ENCODE results near the gene CHD1. TPM values are rescaled to one million over a fixed set of nuclear protein-coding genes. Genes with fewer than 3 reads are reported as not detected.

Gene CHD1
- total RNA-seq, 2 donors from 2014 or later = 58.1 to 60.2 TPM

DNA sequence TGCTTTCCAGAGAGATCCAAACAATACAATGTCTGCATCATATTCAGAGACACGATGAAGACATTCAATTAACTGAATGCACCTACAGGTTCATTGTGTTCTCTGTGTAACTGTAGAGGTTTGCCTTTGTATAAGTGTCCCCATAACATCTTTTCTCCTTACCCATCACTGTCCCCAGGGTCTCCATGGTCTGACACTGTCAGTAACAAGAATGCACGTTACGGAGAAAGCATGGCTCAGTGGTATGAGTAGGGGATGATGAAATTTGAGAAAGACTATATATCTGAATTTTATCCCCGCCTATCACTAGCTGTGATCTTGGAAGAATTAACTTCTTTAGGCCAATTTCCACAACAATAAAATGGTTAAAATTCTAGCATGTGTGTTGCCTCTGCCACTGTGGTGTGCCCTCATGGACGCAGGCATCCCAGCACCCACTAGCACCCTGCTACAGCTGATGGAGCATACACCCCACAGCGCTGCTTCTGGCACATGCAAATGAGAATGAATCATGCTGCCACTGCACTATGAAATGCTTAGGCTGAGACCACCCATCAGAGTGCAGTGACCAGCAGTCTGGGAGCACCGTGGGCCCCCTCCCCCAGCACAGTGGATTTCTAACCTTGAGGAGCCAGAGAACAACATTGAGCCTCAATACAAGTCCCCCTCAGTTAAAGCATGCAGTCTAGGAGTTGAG lies 101.1 kb downstream of the CHD1 start:
- H3K27ac Mint-ChIP-seq = no peak overlapping the region
- no peak for ATAC-seq (replicated peaks)
- no peaks in the 10 kb centered on the region for H3K27me3 Mint-ChIP-seq
- H3K4me1 Mint-ChIP-seq = no peaks in the 10 kb centered on the region
- no peaks in the 10 kb centered on the region for H3K9me3 Mint-ChIP-seq
- H3K36me3 Mint-ChIP-seq (ENCODE audit: low read depth) = no peaks in the 10 kb centered on the region
- H3K4me3 Mint-ChIP-seq = no peak overlapping the region

DNA sequence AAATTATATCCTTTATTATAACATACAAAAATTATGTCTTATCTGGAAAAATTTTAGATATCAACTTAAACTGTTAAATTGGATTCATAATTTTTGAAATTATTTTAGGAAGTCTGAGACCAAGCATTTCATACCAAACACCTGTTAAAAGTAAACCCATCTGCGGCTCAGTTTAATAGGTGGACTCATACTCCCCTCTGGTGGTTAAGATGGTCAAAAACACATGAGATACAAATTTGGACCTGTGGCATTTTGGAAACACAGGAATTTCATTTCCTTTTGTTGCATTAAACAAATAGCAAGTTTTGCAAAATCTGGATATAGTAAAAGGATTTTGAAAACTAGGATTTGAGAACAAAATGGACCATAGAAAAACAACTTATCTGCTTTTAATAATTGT lies 101.6 kb downstream of the CHD1 start:
- H3K4me3 Mint-ChIP-seq = no peak overlapping the region
- no peaks in the 10 kb centered on the region for H3K4me1 Mint-ChIP-seq
- no peaks in the 10 kb centered on the region for H3K27me3 Mint-ChIP-seq
- no peak for ATAC-seq (replicated peaks)
- H3K36me3 Mint-ChIP-seq (ENCODE audit: low read depth) = no peaks in the 10 kb centered on the region
- no peak overlapping the region for H3K27ac Mint-ChIP-seq
- no peaks in the 10 kb centered on the region for H3K9me3 Mint-ChIP-seq

DNA sequence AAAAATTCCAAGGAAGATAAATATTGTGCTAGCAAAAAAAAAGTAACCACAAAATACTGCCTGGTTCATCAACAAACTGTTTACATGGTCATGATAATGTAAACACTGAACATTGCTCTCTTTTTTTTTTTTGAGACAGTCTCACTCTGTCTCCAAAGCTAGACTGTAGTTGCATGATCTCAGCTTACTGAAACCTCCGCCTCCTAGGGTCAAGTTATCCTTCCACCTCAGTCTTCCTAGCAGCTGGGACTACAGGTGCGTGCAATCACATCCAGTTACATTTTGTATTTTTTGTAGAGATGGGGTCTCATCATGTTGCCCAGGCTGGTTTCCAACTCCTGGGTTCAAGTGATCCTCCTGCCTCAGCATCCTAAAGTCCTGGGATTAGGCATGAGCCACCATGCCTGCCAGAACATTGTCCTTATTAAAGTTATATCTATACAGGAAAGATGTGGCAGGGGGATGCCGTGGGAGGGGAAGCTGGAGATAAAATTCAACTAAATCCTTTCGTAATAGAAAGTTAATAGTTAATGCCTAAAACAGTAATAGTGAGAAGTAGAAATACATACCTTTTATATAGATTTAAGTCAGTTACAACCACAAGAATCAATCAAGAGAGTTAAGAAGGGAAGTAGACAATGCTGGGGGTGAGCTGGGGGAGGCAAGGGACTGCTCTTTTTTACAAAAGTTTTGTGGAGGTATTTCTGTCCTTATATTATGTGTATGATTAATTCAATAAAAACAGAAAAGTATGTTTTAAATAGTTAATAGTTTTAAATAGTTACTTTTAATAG lies 103.0 kb downstream of the CHD1 start:
- H3K27me3 Mint-ChIP-seq = no peaks in the 10 kb centered on the region
- H3K9me3 Mint-ChIP-seq = peaks cover 5% of the 10 kb centered on the region
- no peaks in the 10 kb centered on the region for H3K4me1 Mint-ChIP-seq
- ATAC-seq (replicated peaks) = no peak
- H3K4me3 Mint-ChIP-seq = no peak overlapping the region
- no peak overlapping the region for H3K27ac Mint-ChIP-seq
- peaks cover 6% of the 10 kb centered on the region for H3K36me3 Mint-ChIP-seq (ENCODE audit: low read depth)

DNA sequence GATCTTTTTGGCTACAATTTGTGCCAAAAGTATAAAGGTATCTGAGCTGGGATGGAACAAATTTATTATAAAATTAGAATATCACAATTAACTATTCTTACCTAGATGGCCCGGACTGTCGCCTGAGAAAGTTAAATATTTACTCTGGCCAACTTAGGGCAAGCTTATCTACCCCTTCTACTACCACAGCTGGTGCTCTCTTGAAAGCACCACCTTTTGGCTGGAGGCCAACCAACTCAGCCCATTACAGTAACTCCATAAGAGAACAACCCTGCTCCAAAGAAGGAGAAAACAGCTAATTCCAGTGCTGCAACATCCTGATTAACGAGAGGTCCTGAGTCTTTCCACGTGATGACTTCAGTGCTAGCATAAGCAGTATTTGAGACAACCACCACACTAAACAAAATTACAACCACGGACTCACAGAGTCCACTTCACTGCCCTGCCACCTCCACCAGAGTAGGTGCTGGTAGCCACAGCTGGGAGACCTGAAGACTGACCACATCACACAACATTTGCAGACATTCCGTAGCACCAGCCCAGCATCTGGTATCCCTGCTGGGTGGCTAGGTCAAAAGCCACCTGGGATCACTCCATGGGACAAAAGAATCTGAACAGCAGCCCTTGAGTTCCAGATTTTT lies 112.1 kb downstream of the CHD1 start:
- peaks cover 9% of the 10 kb centered on the region for H3K9me3 Mint-ChIP-seq
- no peak overlapping the region for H3K27ac Mint-ChIP-seq
- H3K27me3 Mint-ChIP-seq = no peaks in the 10 kb centered on the region
- H3K4me1 Mint-ChIP-seq = no peaks in the 10 kb centered on the region
- peaks cover 6% of the 10 kb centered on the region for H3K36me3 Mint-ChIP-seq (ENCODE audit: low read depth)
- ATAC-seq (replicated peaks) = no peak
- no peak overlapping the region for H3K4me3 Mint-ChIP-seq

DNA sequence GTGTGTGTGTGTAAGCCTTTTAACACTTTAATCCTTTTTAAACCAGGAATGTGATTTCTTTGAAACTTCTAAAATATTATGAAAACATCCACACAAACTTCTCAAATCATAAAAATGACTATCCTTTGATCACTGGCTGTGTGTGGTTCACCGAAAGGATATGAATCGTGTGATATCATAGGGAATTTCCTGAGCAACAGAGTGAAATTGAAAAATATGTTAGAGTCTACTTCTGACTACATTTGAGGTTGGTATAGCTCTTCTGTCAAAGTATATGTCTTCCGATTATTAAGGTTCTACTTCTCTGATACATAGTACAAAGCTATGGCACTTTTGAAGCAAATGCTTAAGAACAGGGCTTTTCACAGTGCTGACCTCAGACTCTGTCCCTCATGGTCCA lies 115.1 kb downstream of the CHD1 start:
- no peak overlapping the region for H3K27ac Mint-ChIP-seq
- H3K4me1 Mint-ChIP-seq = no peaks in the 10 kb centered on the region
- H3K36me3 Mint-ChIP-seq (ENCODE audit: low read depth) = no peaks in the 10 kb centered on the region
- no peaks in the 10 kb centered on the region for H3K9me3 Mint-ChIP-seq
- no peaks in the 10 kb centered on the region for H3K27me3 Mint-ChIP-seq
- H3K4me3 Mint-ChIP-seq = no peak overlapping the region
- ATAC-seq (replicated peaks) = peak; percentile 91

DNA sequence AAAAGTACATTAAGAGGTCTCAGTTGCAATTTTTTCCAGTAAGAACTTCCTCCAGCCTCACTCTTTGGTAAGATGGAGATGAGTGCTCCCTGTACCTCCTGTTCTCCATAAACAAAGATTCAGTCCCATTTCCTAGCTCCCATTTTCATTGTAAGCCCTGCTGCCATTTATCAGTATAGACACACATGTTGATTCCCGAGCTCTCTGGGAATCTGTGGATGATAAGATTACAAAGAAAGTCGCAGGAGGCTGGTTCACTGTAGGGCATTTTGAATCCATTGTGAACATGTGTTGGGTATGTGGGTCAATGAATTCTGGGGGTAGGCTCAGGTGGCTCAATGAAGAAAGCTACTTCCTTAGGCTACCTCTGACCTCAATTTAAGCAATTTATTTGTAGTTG lies 118.6 kb downstream of the CHD1 start:
- no peak overlapping the region for H3K27ac Mint-ChIP-seq
- no peaks in the 10 kb centered on the region for H3K4me1 Mint-ChIP-seq
- H3K27me3 Mint-ChIP-seq = no peaks in the 10 kb centered on the region
- H3K36me3 Mint-ChIP-seq (ENCODE audit: low read depth) = peaks cover 12% of the 10 kb centered on the region
- no peak for ATAC-seq (replicated peaks)
- H3K9me3 Mint-ChIP-seq = peaks cover 9% of the 10 kb centered on the region
- no peak overlapping the region for H3K4me3 Mint-ChIP-seq

DNA sequence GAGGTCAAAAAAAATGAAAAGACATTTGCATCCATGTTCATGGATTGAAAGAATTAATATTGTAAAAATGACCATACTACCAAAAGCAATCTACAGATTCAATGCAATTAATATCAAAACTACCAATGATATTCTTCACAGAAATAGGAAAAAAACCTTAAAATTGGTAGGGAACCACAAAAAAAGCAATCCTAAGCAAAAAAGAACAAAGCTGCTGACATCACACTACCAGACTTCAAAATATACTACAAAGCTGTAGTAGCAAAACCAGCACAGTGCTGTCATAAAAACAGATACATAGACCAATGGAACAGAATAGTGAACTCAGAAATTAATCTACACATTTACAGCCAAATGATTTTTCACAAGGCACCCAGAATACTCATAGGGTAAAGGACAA lies 121.0 kb downstream of the CHD1 start:
- Mint-ChIP-seq H3K27me3 (no peaks in the 10 kb centered on the region), H3K4me1 (no peaks in the 10 kb centered on the region), H3K4me3 (no peak overlapping the region), H3K27ac (no peak overlapping the region), H3K9me3 (peaks cover 9% of the 10 kb centered on the region), H3K36me3 (ENCODE audit: low read depth) (peaks cover 12% of the 10 kb centered on the region)
- no peak for ATAC-seq (replicated peaks)

DNA sequence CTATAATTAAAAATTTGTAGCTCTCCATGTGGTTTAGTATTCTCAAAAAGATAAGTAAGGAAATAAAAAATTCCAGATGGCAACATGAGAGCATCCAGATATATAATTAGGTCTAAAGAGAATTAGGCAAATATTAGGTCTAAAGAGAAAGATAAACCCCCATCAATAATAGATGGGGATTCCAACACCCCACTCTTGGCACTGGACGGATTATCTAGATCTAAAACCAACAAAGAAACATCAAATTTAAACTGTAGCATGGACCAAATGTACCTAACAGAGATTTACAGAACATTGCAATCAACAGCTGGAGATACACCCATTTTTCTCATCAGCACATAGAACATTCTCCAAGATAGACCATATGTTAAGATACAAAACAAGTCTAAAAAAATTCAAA lies 123.7 kb downstream of the CHD1 start:
- Mint-ChIP-seq H3K27ac (no peak overlapping the region), H3K27me3 (no peaks in the 10 kb centered on the region), H3K36me3 (ENCODE audit: low read depth) (peaks cover 12% of the 10 kb centered on the region), H3K9me3 (peaks cover 9% of the 10 kb centered on the region), H3K4me1 (no peaks in the 10 kb centered on the region), H3K4me3 (no peak overlapping the region)
- ATAC-seq (replicated peaks) = no peak

DNA sequence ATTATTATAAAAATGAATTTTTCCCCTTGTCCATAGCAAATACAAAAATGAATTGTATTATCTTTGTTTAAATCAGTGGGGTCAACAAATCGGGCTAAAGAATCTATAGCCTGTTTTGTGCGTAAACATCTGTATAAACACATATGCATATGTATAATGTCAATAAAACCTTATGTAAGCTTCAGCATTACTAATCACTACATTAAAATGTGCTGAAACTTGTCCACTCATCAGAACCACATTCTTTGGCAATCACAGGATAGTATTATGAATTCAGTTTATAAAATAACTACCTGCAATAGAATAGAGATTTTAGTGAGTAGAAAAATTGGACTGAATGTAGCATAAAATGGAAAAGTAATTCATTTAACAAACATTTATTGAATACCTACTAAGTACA lies 124.7 kb downstream of the CHD1 start:
- Mint-ChIP-seq H3K27ac (no peak overlapping the region), H3K4me3 (no peak overlapping the region), H3K9me3 (peaks cover 9% of the 10 kb centered on the region), H3K36me3 (ENCODE audit: low read depth) (peaks cover 12% of the 10 kb centered on the region), H3K4me1 (no peaks in the 10 kb centered on the region), H3K27me3 (no peaks in the 10 kb centered on the region)
- ATAC-seq (replicated peaks) = no peak

Other genes starting within 250 kb of the CHD1 start
- 1 to 10 TPM; 2.0 to 4.1 TPM for gene RGMB, start 155.3 kb downstream of the CHD1 start, total RNA-seq